MM.1S (cell line): ENCODE measurements around the gene PCCA.

ENCODE experiments used
- EZH2phosphoT487 ChIP-seq: fragments of 300-600 bp; sonication (generic); IDR thresholded peaks from 2 replicates; pipeline ENCODE4 v1.6.1; 2018; ENCODE audit warnings: antibody characterized with exemption, low read length
- TF ChIP-seq, protein P1 (sequence below): fragments of 300-600 bp; sonication (generic); IDR thresholded peaks from 2 replicates; pipeline ENCODE4 v1.5.1; 2016; ENCODE audit warnings: antibody characterized with exemption, low read length, mixed read lengths

DNA sequence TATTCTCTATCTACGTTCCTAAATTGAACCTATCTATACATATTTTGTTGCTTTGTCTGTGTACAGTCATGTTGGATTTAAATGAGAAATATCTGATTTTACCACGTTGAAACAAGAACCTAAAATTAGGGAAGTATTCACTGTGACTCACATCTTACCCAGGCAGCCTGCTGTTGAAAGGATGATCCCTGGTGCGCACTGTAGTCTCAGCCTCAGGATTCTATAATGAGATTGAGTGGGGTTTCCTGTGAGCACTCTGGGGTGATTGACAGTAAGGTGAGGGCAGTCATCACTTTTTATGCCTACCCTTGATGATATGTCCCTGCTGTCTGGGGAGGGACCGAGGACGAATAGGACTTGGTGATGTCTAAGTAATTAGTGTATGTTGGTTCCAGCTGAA, 35.4 kb downstream of the PCCA start:
- TF ChIP-seq EZH2phosphoT487 = no peak
- TF ChIP-seq, protein P1, sequence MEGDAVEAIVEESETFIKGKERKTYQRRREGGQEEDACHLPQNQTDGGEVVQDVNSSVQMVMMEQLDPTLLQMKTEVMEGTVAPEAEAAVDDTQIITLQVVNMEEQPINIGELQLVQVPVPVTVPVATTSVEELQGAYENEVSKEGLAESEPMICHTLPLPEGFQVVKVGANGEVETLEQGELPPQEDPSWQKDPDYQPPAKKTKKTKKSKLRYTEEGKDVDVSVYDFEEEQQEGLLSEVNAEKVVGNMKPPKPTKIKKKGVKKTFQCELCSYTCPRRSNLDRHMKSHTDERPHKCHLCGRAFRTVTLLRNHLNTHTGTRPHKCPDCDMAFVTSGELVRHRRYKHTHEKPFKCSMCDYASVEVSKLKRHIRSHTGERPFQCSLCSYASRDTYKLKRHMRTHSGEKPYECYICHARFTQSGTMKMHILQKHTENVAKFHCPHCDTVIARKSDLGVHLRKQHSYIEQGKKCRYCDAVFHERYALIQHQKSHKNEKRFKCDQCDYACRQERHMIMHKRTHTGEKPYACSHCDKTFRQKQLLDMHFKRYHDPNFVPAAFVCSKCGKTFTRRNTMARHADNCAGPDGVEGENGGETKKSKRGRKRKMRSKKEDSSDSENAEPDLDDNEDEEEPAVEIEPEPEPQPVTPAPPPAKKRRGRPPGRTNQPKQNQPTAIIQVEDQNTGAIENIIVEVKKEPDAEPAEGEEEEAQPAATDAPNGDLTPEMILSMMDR = no peak
